Fibroblast of lung (primary cell): ENCODE measurements around the gene NFASC.

Experiments used
- CTCF ChIP-seq, 2 donors: IDR thresholded peaks in 1 of 2; conservative IDR thresholded peaks in 1 of 2; 1 replicate in 1 of 2; 2 replicates in 1 of 2; pipeline ENCODE4 v1.5.1; 2011 to 2012; ENCODE audit warnings: low read length in 2 of 2, control low read depth in 1 of 2, inconsistent platforms in 1 of 2, low read depth in 1 of 2, mild to moderate bottlenecking in 1 of 2
- EZH2 ChIP-seq: IDR thresholded peaks from 2 replicates; pipeline ENCODE4 v1.5.1; 2012; ENCODE audit warnings: low read length, control low read depth, mild to moderate bottlenecking; ENCODE audit errors: missing control alignments

- no peak for TF ChIP-seq CTCF (conservative IDR thresholded peaks at IDR 0.05 in 1 of 2, IDR thresholded peaks at IDR 0.05 in 1 of 2; ENCODE audit: low read depth in 1 of 2, low read length in 2 of 2)
- no peak for TF ChIP-seq EZH2
Measured at GRCh38 chr1:205013683-205014367, 143.2 kb downstream of the NFASC start.
